Rectal smooth muscle tissue (tissue), 1 donor: ENCODE data around the gene SGTB.
"Not testable (repeated sequence)": the region's sequence is repeated elsewhere in the genome, so short reads cannot be mapped to it uniquely, and the experiment has no call there.

Source experiments
- H3K27ac ChIP-seq: one replicate; pipeline ENCODE4 v1.7.0; 2013; ENCODE audit warnings: low read depth, low read length, inconsistent platforms
- H3K27me3 ChIP-seq: one replicate; pipeline ENCODE4 v1.7.0; 2013; ENCODE audit warnings: low read length; ENCODE audit not compliant: control insufficient read depth, insufficient read depth
- H3K36me3 ChIP-seq: one replicate; pipeline ENCODE4 v1.7.0; 2013; ENCODE audit warnings: low read length; ENCODE audit not compliant: control insufficient read depth, insufficient read depth
- H3K4me1 ChIP-seq: one replicate; pipeline ENCODE4 v1.7.0; 2013; ENCODE audit warnings: low read length; ENCODE audit not compliant: control insufficient read depth, insufficient read depth
- H3K4me3 ChIP-seq: one replicate; pipeline ENCODE4 v1.7.0; 2013; ENCODE audit warnings: low read length
- H3K9ac ChIP-seq: one replicate; pipeline ENCODE4 v1.7.0; 2013; ENCODE audit warnings: low read length

SGTB gene

GRCh38 chr5:65750938-65751337, 29.0 kb upstream of the SGTB start:
- Histone ChIP-seq H3K27me3 (no peaks in the 10 kb centered on the region), H3K4me3 (no peak overlapping the region), H3K36me3 (no peaks in the 10 kb centered on the region), H3K4me1 (no peaks in the 10 kb centered on the region), H3K27ac (no peak overlapping the region), H3K9ac (no peak overlapping the region)

DNA sequence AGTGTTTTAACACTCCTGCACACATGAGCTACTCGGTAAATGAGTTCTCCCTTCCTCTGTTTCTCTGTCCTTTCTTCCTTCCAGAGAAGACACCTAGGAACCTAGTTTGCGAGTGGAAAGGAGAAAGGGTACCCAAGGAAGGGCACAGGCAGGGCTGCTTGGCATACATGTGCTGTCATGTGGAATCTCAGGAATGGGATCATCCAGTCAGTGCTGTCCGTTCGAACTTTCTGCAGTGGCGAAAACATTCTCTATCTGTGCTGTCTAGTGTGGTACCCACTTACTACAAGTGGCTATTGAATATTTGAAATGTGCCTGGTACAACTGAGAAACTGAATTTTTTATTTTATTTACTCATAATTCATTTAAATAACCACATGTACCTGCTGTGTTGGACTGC, 28.0 kb upstream of the SGTB start:
- Histone ChIP-seq H3K27ac (no peak overlapping the region), H3K4me3 (no peak overlapping the region), H3K36me3 (no peaks in the 10 kb centered on the region), H3K9ac (no peak overlapping the region), H3K27me3 (no peaks in the 10 kb centered on the region), H3K4me1 (no peaks in the 10 kb centered on the region)

GRCh38 chr5:65749221-65749844, 27.4 kb upstream of the SGTB start:
- Histone ChIP-seq H3K4me1 (no peaks in the 10 kb centered on the region), H3K36me3 (no peaks in the 10 kb centered on the region), H3K9ac (no peak overlapping the region), H3K27ac (no peak overlapping the region), H3K27me3 (no peaks in the 10 kb centered on the region), H3K4me3 (no peak overlapping the region)

DNA sequence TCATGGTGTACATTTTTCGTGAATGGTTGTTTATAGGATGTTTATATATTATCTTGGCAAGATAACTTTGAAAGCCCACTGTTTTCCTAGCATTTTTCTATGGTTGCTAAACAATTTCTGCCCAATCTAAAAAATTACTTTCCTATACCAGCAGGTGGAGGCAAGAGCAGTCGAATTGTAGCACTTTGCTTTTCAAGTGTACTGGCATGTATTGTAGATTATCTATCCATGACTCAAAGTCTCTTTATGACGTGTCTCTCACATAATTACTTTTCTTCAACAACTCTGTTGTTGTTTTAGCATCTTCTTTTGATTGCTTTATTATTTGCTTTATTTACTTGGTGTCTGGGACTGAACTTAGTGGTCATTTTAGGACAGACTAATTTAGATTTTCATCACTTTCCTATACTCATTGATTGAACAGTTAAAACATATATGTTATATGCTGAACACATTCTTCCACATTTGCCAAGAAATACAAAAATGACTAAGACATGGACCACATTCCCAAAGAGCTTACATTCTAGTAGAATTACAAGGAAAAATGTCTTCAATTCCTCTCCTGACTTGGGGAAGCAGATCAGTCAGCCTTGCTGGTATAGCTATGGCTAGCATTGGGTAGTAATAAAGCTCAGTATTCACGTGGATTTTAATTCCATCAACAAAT, 20.8 kb upstream of the SGTB start:
- no peaks in the 10 kb centered on the region for H3K36me3 ChIP-seq
- no peak overlapping the region for H3K9ac ChIP-seq
- no peak overlapping the region for H3K27ac ChIP-seq
- H3K27me3 ChIP-seq = no peaks in the 10 kb centered on the region
- H3K4me1 ChIP-seq = no peaks in the 10 kb centered on the region
- H3K4me3 ChIP-seq = no peak overlapping the region

DNA sequence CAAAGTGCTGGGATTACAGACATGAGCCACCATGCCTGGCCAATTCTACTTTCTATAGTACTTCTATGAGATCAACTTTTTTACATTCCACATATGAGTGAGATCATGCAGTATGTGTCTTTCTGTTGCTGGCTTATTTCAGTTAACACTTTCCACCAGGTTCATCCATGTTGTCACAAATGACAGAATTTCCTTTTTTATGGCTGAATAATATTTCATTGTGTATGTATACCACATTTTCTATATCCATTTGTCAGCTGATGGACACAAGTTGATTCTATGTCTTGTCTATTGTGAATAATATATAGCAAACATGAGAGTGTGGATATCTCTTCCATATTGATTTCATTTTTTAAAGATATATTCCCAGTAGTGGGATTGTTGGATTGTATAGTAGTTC, 17.3 kb upstream of the SGTB start:
- Histone ChIP-seq H3K4me1 (no peaks in the 10 kb centered on the region), H3K9ac (no peak overlapping the region), H3K36me3 (no peaks in the 10 kb centered on the region), H3K27ac (no peak overlapping the region), H3K27me3 (no peaks in the 10 kb centered on the region), H3K4me3 (no peak overlapping the region)

DNA sequence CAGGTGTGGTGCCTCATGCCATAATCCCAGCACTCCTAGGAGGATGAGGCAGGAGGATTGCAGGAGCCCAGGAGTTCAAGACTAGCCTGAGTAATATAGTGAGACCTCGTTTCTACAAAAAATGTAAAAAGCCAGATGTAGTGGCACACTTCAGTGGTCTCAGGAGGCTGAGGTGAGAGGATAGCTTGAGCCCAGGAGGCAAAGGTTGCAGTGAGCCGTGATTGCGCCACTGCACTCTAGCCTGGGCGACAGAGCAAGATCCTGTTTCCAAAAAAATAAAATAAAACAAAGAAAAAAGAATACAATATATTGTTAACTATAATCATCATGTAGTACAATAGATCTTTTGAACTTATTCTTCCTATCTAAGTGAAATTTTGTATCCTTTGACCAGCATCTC, 16.4 kb upstream of the SGTB start:
- Histone ChIP-seq H3K9ac (no peak overlapping the region), H3K36me3 (no peaks in the 10 kb centered on the region), H3K4me1 (no peaks in the 10 kb centered on the region), H3K27ac (no peak overlapping the region), H3K27me3 (no peaks in the 10 kb centered on the region), H3K4me3 (no peak overlapping the region)

GRCh38 chr5:65737842-65738241, 15.9 kb upstream of the SGTB start:
- Histone ChIP-seq H3K4me1 (no peaks in the 10 kb centered on the region), H3K9ac (no peak overlapping the region), H3K27ac (no peak overlapping the region), H3K4me3 (no peak overlapping the region), H3K36me3 (no peaks in the 10 kb centered on the region), H3K27me3 (no peaks in the 10 kb centered on the region)

DNA sequence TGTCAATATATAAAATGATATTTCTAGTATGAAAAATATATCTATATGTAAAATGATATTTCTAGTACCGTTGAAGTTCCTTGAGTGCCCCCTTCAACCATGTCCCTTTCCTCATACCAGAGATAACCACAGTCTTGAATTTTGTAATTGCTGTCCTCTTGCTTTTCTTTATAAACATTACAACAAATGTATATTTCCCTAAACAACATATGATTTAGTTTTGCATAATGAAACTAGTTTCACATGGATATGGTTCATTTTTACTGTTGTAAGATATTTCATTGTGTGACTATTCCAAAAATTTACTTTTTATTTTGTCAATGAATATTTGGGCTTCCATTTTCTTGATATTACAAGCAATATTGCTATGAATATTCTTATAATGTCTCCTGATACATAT, 14.1 kb upstream of the SGTB start:
- no peak overlapping the region for H3K9ac ChIP-seq
- H3K27ac ChIP-seq = no peak overlapping the region
- H3K4me3 ChIP-seq = no peak overlapping the region
- H3K27me3 ChIP-seq = no peaks in the 10 kb centered on the region
- no peaks in the 10 kb centered on the region for H3K4me1 ChIP-seq
- H3K36me3 ChIP-seq = no peaks in the 10 kb centered on the region

DNA sequence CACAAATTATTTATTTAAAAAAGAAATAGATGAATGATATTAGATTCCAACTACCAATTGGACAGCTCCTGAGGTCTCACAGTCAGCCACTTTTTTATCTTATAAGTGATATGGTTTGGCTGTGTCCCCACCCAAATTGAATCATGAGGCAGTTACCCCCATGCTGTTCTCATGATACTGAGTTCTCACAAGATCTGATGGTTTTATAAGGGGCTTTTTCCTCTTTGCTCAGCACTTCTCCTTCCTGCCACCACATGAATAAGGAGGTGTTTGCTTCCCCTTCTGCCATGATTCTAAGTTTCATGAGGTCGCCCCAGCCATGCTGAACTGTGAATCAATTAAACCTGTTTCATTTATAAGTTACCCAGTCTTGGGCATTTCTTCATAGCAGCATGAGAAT, 13.0 kb upstream of the SGTB start:
- Histone ChIP-seq H3K27ac (no peak overlapping the region), H3K4me1 (no peaks in the 10 kb centered on the region), H3K27me3 (no peaks in the 10 kb centered on the region), H3K36me3 (no peaks in the 10 kb centered on the region), H3K9ac (no peak overlapping the region), H3K4me3 (no peak overlapping the region)

- H3K36me3 ChIP-seq, H3K4me1 ChIP-seq, H3K27me3 ChIP-seq, H3K9ac ChIP-seq, H3K27ac ChIP-seq, H3K4me3 ChIP-seq: not testable (repeated sequence)
Observed at GRCh38 chr5:65734196-65734775, 12.4 kb upstream of the SGTB start.

GRCh38 chr5:65732046-65732445, 10.1 kb upstream of the SGTB start:
- H3K4me3 ChIP-seq, H3K27ac ChIP-seq, H3K9ac ChIP-seq, H3K36me3 ChIP-seq, H3K4me1 ChIP-seq, H3K27me3 ChIP-seq: not testable (repeated sequence)

DNA sequence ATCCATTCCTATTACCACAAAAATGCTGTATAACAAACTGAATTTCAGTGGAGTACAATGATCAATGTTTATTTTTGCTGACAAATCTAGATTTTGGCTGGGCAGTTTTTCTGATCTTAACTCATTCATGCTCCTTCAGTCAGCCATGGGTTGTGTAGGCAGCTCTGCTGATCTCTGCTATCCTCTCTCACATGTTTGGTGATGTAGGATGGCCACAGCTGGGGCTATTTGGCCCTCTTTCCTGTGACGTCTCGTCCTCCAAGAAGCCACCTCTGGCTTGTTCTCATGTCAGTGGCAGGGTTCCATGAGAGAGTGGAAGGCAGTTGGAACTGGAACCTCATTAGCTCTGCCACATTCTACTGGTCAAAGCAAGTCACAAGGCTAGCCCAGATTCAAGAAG, 9.0 kb upstream of the SGTB start:
- no peaks in the 10 kb centered on the region for H3K27me3 ChIP-seq
- H3K27ac ChIP-seq = no peak overlapping the region
- H3K36me3 ChIP-seq = no peaks in the 10 kb centered on the region
- H3K4me3 ChIP-seq = no peak overlapping the region
- no peak overlapping the region for H3K9ac ChIP-seq
- H3K4me1 ChIP-seq = no peaks in the 10 kb centered on the region

GRCh38 chr5:65728218-65728617, 6.3 kb upstream of the SGTB start:
- Histone ChIP-seq H3K4me1 (no peaks in the 10 kb centered on the region), H3K9ac (no peak overlapping the region), H3K4me3 (no peak overlapping the region), H3K27me3 (no peaks in the 10 kb centered on the region), H3K36me3 (no peaks in the 10 kb centered on the region), H3K27ac (no peak overlapping the region)
